Spinal cord (tissue), 10 donors: ENCODE results near the gene ZNF730. TPM values are rescaled to one million over a fixed set of nuclear protein-coding genes. Genes with fewer than 3 reads are reported as not detected.
"Not testable (repeated sequence)": the region's sequence is repeated elsewhere in the genome, so short reads cannot be mapped to it uniquely, and the experiment has no call there.

Experiments
- DNase-seq, 6 donors: peaks; one replicate each; pipeline versions ENCODE4 v3.0.0 to v3.0.0-alpha.2; 2013 to 2015; ENCODE audit warnings: low spot score in 6 of 6, low read depth in 4 of 6
- H3K27ac ChIP-seq: one replicate; pipeline ENCODE4 v1.5.1; 2013; ENCODE audit warnings: low read depth, low read length, control low read depth
- H3K27me3 ChIP-seq: one replicate; pipeline ENCODE4 v1.6.1; 2013; ENCODE audit warnings: low read length; ENCODE audit not compliant: control insufficient read depth, insufficient read depth
- H3K36me3 ChIP-seq: one replicate; pipeline ENCODE4 v1.6.1; 2013; ENCODE audit warnings: low read length; ENCODE audit not compliant: control insufficient read depth, insufficient read depth
- H3K4me1 ChIP-seq: one replicate; pipeline ENCODE4 v1.6.1; 2013; ENCODE audit warnings: low read length; ENCODE audit not compliant: control insufficient read depth, insufficient read depth
- H3K4me3 ChIP-seq: one replicate; pipeline ENCODE4 v1.5.1; 2013; ENCODE audit warnings: low read depth, low read length, control low read depth
- H3K9me3 ChIP-seq: one replicate; pipeline ENCODE4 v1.6.1; 2013; ENCODE audit warnings: low read length; ENCODE audit not compliant: control insufficient read depth, insufficient read depth
- WGBS: methylation state at CpG from one replicate; pipeline ENCODE4 v1.1.5; 2013; ENCODE audit warnings: missing lambda C conversion rate; ENCODE audit not compliant: insufficient coverage; 5-methylcytosine and 5-hydroxymethylcytosine counted together
- polyA plus RNA-seq, 2 donors: library from polyadenylated mRNA; unstranded; fragments of 120-200 nt; gene quantifications; one replicate each; pipeline ENCODE4 v1.2.1, GENCODE V29; 2013; ENCODE audit not compliant: insufficient read length in 2 of 2
- total RNA-seq, 2 donors: library from RNA; depleted of rRNA in 1 of 2; stranded (reverse); fragments of 120-200 nt in 1 of 2; fragments of >200 nt in 1 of 2; gene quantifications; one replicate each; pipeline versions ENCODE4 v1.2.3 to v1.2.4, GENCODE V29; 2013 to 2014
- donor health status: healthy.

ZNF730 gene
- total and polyA plus RNA-seq, 4 donors = 5.3 to 19.9 (median 6.7) TPM

DNA sequence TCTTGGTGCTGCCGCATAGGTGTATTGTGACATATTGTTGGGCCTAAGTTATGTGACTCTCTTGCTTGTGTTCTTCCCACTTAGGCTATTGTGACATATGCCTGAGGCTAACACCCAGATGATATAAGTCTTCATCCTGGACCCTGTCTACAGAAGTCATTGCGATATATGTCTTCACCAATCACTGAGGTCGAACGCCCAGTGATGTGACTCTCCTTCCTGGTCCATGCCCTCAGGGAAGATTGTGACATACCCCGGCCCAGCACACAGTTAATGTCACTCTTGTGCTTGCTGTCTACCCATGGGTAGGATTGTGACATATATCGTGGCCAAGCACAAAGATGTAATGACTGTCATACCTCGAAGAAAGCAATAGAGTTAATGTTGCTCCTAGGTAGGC, 16.9 kb upstream of the ZNF730 start:
- no peaks in the 10 kb centered on the region for H3K9me3 ChIP-seq
- no peaks in the 10 kb centered on the region for H3K4me1 ChIP-seq
- H3K4me3 ChIP-seq = no peak overlapping the region
- 100% methylated on average over 5 of the region's 7 CpGs for WGBS
- H3K27me3 ChIP-seq = no peaks in the 10 kb centered on the region
- peaks cover 4% of the 10 kb centered on the region for H3K36me3 ChIP-seq
- no peak overlapping the region for H3K27ac ChIP-seq
- no peak for DNase-seq

DNA sequence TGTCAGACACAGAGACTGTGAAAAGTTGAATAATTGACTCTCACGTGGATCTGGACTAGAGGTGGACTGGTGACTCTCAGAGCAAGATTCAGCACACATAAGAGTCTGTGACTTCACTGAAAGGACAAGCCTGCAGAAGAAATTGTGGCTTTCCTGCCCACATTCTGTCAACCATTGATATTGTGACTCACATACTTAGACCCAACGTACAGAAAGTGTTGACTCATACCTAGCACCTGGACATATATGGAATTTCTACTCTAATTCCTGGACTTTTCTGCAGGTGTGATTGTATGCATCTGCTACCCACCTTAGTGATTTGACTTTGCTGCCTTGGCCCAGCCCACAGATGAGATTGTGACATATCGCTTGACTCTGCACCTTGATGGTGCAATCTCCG, 15.6 kb upstream of the ZNF730 start:
- 92% methylated on average over 2 of the region's 4 CpGs for WGBS
- Histone ChIP-seq H3K4me1 (no peaks in the 10 kb centered on the region), H3K9me3 (no peaks in the 10 kb centered on the region), H3K36me3 (peaks cover 4% of the 10 kb centered on the region), H3K27ac (no peak overlapping the region), H3K27me3 (no peaks in the 10 kb centered on the region), H3K4me3 (no peak overlapping the region)
- DNase-seq = no peak

DNA sequence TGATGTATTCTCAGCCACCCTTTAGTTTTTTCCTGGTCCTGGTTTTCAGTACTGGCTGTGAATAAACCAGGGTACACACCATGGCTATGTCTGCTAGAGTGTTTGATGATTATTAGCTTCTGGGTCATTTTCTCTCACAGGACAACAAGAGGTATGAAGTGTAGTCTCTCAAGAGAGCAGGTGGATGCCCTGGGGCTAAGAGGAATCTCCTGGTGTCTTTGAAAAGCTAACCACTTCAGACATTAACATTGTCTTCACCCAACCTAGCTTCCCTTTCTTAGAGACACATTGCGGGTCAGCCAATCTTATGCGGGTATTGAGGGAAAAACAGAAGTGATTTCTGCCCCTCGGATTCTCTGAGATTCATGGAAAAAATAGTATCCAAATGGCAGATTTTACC, 1.6 kb downstream of the ZNF730 start:
- Histone ChIP-seq H3K27ac (no peak overlapping the region), H3K27me3 (no peaks in the 10 kb centered on the region), H3K9me3 (no peaks in the 10 kb centered on the region), H3K4me1 (no peaks in the 10 kb centered on the region), H3K4me3 (no peak overlapping the region), H3K36me3 (peaks cover 2% of the 10 kb centered on the region)
- WGBS = no CpG with 5 or more reads among the region's 3 CpGs
- no peak for DNase-seq

DNA sequence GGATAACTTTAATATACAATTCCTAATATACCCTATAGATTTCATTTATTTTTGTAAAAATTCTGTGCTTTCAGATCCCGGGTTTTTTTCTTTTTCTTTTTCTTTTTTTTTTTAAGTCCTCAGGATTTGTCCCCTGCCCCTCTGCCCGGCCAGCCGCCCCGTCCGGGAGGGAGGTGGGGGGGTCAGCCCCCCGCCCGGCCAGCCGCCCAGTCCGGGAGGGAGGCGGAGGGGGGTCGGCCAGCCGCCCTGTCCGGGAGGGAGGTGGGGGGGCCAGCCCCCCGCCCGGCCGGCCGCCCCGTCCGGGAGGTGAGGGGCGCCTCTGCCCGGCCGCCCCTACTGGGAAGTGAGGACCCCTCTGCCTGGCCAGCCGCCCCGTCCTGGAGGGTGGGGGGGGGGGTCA, 17.4 kb downstream of the ZNF730 start:
- H3K36me3 ChIP-seq, DNase-seq, H3K4me3 ChIP-seq, H3K9me3 ChIP-seq, H3K27me3 ChIP-seq, H3K27ac ChIP-seq, H3K4me1 ChIP-seq: not testable (repeated sequence)
- no CpG with 5 or more reads among the region's 24 CpGs for WGBS

DNA sequence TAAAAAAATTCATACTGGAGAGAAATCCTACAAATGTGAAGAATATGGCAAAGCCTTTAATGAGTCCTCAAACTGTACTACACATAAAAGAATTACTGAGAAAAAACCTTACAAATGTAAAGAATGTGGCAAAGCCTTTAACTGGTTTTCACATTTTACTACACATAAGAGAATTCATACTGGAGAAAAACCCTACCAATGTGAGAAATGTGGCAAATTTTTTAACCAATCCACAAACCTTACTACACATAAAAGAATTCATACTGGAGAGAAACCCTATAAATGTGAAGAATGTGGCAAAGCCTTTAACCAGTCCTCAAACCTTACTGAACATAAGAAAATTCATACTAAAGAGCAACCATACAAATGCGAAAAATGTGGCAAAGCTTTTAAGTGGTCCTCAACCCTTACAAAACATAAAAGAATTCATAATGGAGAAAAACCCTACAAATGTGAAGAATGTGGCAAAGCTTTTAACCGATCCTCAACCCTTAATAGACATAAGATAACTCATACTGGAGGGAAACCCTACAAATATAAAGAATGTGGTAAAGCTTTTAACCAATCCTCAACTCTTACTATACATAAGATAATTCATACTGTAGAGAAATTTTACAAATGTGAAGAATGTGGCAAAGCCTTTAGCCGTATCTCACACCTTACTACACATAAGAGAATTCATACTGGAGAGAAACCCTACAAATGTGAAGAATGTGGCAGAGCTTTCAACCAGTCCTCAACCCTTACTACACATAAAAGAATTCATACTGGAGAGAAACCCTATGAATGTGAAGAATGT, 29.0 kb downstream of the ZNF730 start:
- H3K4me3 ChIP-seq = no peak overlapping the region
- H3K36me3 ChIP-seq = no peaks in the 10 kb centered on the region
- DNase-seq = no peak
- H3K27ac ChIP-seq = no peak overlapping the region
- peaks cover 18% of the 10 kb centered on the region for H3K9me3 ChIP-seq
- no peaks in the 10 kb centered on the region for H3K4me1 ChIP-seq
- H3K27me3 ChIP-seq = no peaks in the 10 kb centered on the region
- WGBS = no CpG with 5 or more reads among the region's 3 CpGs

DNA sequence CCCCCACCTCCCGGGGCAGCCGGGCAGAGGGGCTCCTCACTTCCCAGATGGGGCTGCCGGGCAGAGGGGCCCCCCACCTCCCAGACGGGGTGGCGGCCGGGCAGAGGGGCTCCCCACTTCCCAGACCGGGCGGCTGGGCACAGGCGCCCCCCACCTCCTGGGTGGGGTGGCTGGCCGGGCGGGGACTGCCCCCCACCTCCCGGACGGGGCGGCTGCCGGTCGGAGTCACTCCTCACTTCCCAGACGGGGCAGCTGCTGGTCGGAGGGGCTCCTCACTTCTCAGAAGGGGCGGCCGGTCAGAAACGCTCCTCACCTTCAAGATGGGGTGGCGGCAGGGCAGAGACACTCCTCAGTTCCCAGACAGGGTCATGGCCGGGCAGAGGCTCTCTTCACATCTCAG, 43.9 kb downstream of the ZNF730 start:
- Histone ChIP-seq H3K4me3 (no peak overlapping the region), H3K27ac (no peak overlapping the region), H3K36me3 (no peaks in the 10 kb centered on the region), H3K4me1 (no peaks in the 10 kb centered on the region), H3K9me3 (peaks cover 1% of the 10 kb centered on the region), H3K27me3 (no peaks in the 10 kb centered on the region)
- WGBS = 91% methylated on average over 20 of the region's 23 CpGs
- no peak for DNase-seq

DNA sequence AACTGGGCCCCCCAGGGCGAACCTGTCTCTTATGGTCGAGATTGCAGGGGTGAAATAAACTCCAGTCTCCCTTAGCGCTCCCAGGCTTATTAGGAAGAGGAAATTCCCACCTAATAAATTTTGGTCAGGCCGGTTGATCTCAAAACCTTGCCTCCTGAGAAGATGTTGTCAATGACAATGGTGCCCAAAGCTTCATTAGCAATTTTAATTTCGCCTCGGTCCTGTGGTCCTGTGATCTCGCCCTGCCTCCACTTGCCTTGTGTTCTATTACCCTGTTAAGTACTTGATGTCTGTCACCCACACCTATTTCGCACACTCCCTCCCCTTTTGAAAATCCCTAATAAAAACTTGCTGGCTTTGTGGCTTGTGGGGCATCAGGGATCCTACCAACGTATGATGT, 51.5 kb downstream of the ZNF730 start:
- not testable (repeated sequence) for H3K4me1 ChIP-seq, DNase-seq, H3K36me3 ChIP-seq, H3K27me3 ChIP-seq, H3K27ac ChIP-seq, H3K4me3 ChIP-seq, H3K9me3 ChIP-seq
- WGBS = 12% methylated on average over 6 of the region's 9 CpGs

- Histone ChIP-seq H3K4me1 (no peaks in the 10 kb centered on the region), H3K9me3 (no peaks in the 10 kb centered on the region), H3K27me3 (no peaks in the 10 kb centered on the region), H3K36me3 (no peaks in the 10 kb centered on the region), H3K27ac (no peak overlapping the region), H3K4me3 (no peak overlapping the region)
- 98% methylated on average over 6 of the region's 11 CpGs for WGBS
- DNase-seq = no peak
Measured at GRCh38 chr19:23183251-23183650, 66.4 kb downstream of the ZNF730 start.

GRCh38 chr19:23190341-23190740, 73.5 kb downstream of the ZNF730 start:
- 83% methylated on average over 5 of the region's 9 CpGs for WGBS
- no peaks in the 10 kb centered on the region for H3K27me3 ChIP-seq
- no peaks in the 10 kb centered on the region for H3K9me3 ChIP-seq
- DNase-seq = no peak
- H3K36me3 ChIP-seq = no peaks in the 10 kb centered on the region
- no peak overlapping the region for H3K27ac ChIP-seq
- no peaks in the 10 kb centered on the region for H3K4me1 ChIP-seq
- H3K4me3 ChIP-seq = no peak overlapping the region
